OCI-LY1 (cell line): Measurements from ENCODE around the gene DCC.

Experiments used
- H2AFZ ChIP-seq: fragments of 200-600 bp; sonication (generic), shearing (Covaris generic); 2 replicates; pipeline ENCODE4 v1.6.0; 2014; ENCODE audit warnings: antibody characterized with exemption, mild to moderate bottlenecking, low read length
- H3F3A ChIP-seq: fragments of 200-600 bp; sonication (generic), shearing (Covaris generic); 2 replicates; pipeline ENCODE4 v1.6.0; 2014; ENCODE audit warnings: mild to moderate bottlenecking, antibody characterized with exemption, low read length, moderate library complexity; ENCODE audit not compliant: insufficient read depth
- H3K27ac ChIP-seq: fragments of 200-600 bp; sonication (generic); 2 replicates; pipeline ENCODE4 v1.5.1; 2014; ENCODE audit warnings: low read length, mixed run types, mild to moderate bottlenecking, low read depth; ENCODE audit not compliant: poor library complexity, severe bottlenecking
- H3K27me3 ChIP-seq: fragments of 200-600 bp; sonication (generic); 2 replicates; pipeline ENCODE4 v1.6.0; 2014; ENCODE audit warnings: antibody characterized with exemption, mild to moderate bottlenecking, low read length, moderate library complexity; ENCODE audit not compliant: insufficient read depth
- H3K36me3 ChIP-seq: fragments of 200-600 bp; sonication (generic); 2 replicates; pipeline ENCODE4 v1.6.1; 2014; ENCODE audit warnings: mild to moderate bottlenecking, antibody characterized with exemption, low read length, moderate library complexity, mixed read lengths; ENCODE audit not compliant: insufficient read depth
- H3K4me1 ChIP-seq: fragments of 200-600 bp; sonication (generic); 2 replicates; pipeline ENCODE4 v1.5.1; 2014; ENCODE audit warnings: mild to moderate bottlenecking, low read length, moderate library complexity; ENCODE audit not compliant: insufficient read depth, severe bottlenecking
- H3K4me2 ChIP-seq: fragments of 200-600 bp; sonication (generic), shearing (Covaris generic); 2 replicates; pipeline ENCODE4 v1.6.1; 2014; ENCODE audit warnings: low read length
- H3K4me3 ChIP-seq: fragments of 200-600 bp; sonication (generic); 2 replicates; pipeline ENCODE4 v1.5.1; 2014; ENCODE audit warnings: low read length, low read depth, mild to moderate bottlenecking, mixed read lengths; ENCODE audit not compliant: poor library complexity, severe bottlenecking
- H3K79me2 ChIP-seq: fragments of 200-600 bp; shearing (Covaris generic); 2 replicates; pipeline ENCODE4 v1.6.1; 2016; ENCODE audit warnings: mixed run types, low read length, mixed read lengths; ENCODE audit not compliant: insufficient read depth
- H3K9ac ChIP-seq: fragments of 200-600 bp; sonication (generic), shearing (Covaris generic); 2 replicates; pipeline ENCODE4 v1.6.1; 2014; ENCODE audit warnings: mild to moderate bottlenecking, low read length, mixed read lengths
- H3K9me2 ChIP-seq: fragments of 200-600 bp; sonication (generic), shearing (Covaris generic); 2 replicates; pipeline ENCODE4 v1.6.1; 2014; ENCODE audit warnings: low read depth, mild to moderate bottlenecking, low read length, mixed read lengths
- H3K9me3 ChIP-seq: fragments of 200-600 bp; shearing (Covaris generic); 2 replicates; pipeline ENCODE4 v1.6.1; 2014; ENCODE audit warnings: low read length, mixed read lengths
- H4K20me1 ChIP-seq: fragments of 200-600 bp; sonication (generic), shearing (Covaris generic); 2 replicates; pipeline ENCODE4 v1.6.0; 2016; ENCODE audit warnings: mild to moderate bottlenecking, low read length; ENCODE audit not compliant: insufficient read depth
- EZH2 ChIP-seq: fragments of 200-600 bp; sonication (generic), shearing (Covaris generic); IDR thresholded peaks from 2 replicates; pipeline ENCODE4 v1.8.0; 2017; ENCODE audit warnings: borderline replicate concordance, mixed run types, mild to moderate bottlenecking, antibody characterized with exemption, low read length, moderate library complexity, mixed read lengths
- TF ChIP-seq, protein P1 (sequence below): fragments of 200-600 bp; sonication (generic), shearing (Covaris generic); IDR thresholded peaks from 2 replicates; pipeline ENCODE4 v1.5.1; 2017; ENCODE audit warnings: mild to moderate bottlenecking, antibody characterized with exemption, low read length, moderate library complexity, mixed read lengths

DCC gene

GRCh38 chr18:53234610-53235009 lies 894.6 kb downstream of the DCC start:
- Histone ChIP-seq H3K9me2 (no peaks in the 10 kb centered on the region), H3K4me2 (no peak overlapping the region), H3K27ac (no peak overlapping the region), H3K36me3 (no peaks in the 10 kb centered on the region), H3K9ac (no peak overlapping the region), H3K9me3 (no peaks in the 10 kb centered on the region), H3K4me3 (no peak overlapping the region), H4K20me1 (no peaks in the 10 kb centered on the region), H2AFZ (no peak overlapping the region), H3K27me3 (no peaks in the 10 kb centered on the region), H3F3A (no peaks in the 10 kb centered on the region), H3K4me1 (no peaks in the 10 kb centered on the region), H3K79me2 (no peaks in the 10 kb centered on the region)
- TF ChIP-seq EZH2: no peak
- TF ChIP-seq, protein P1, sequence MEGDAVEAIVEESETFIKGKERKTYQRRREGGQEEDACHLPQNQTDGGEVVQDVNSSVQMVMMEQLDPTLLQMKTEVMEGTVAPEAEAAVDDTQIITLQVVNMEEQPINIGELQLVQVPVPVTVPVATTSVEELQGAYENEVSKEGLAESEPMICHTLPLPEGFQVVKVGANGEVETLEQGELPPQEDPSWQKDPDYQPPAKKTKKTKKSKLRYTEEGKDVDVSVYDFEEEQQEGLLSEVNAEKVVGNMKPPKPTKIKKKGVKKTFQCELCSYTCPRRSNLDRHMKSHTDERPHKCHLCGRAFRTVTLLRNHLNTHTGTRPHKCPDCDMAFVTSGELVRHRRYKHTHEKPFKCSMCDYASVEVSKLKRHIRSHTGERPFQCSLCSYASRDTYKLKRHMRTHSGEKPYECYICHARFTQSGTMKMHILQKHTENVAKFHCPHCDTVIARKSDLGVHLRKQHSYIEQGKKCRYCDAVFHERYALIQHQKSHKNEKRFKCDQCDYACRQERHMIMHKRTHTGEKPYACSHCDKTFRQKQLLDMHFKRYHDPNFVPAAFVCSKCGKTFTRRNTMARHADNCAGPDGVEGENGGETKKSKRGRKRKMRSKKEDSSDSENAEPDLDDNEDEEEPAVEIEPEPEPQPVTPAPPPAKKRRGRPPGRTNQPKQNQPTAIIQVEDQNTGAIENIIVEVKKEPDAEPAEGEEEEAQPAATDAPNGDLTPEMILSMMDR: no peak

DNA sequence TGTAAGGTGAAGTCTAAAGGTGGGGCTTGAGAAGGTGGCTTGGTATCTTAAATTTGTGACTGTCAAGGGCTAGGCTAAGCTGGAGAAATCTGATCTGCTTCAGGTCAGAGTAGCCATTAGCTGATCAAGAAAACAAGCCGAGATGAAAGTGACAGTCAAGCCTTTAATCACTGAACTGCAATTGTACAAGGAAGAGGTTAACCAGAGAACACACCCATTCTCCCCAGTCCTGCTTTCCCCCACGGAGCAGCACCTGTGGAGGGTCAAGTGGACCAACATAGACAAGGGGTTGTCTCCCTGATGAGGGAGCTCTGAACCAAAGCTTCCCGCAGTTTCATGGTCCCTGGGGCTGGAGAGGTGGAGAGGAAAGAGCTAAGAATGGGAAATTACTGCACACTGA lies 901.2 kb downstream of the DCC start:
- Histone ChIP-seq H3K9me2 (no peaks in the 10 kb centered on the region), H4K20me1 (no peaks in the 10 kb centered on the region), H3K9ac (no peak overlapping the region), H3K9me3 (no peaks in the 10 kb centered on the region), H3K4me1 (no peaks in the 10 kb centered on the region), H2AFZ (no peak overlapping the region), H3F3A (no peaks in the 10 kb centered on the region), H3K27me3 (no peaks in the 10 kb centered on the region), H3K79me2 (no peaks in the 10 kb centered on the region), H3K36me3 (no peaks in the 10 kb centered on the region), H3K4me3 (no peak overlapping the region), H3K27ac (no peak overlapping the region), H3K4me2 (no peak overlapping the region)
- no peak for TF ChIP-seq EZH2
- TF ChIP-seq, protein P1: no peak

- no peak overlapping the region for H3K4me3 ChIP-seq
- no peaks in the 10 kb centered on the region for H3K9me2 ChIP-seq
- H3K27me3 ChIP-seq: no peaks in the 10 kb centered on the region
- no peak overlapping the region for H3K27ac ChIP-seq
- no peak overlapping the region for H3K9ac ChIP-seq
- H4K20me1 ChIP-seq: no peaks in the 10 kb centered on the region
- TF ChIP-seq, protein P1: no peak
- TF ChIP-seq EZH2: no peak
- H3K36me3 ChIP-seq: no peaks in the 10 kb centered on the region
- H3K9me3 ChIP-seq: no peaks in the 10 kb centered on the region
- no peaks in the 10 kb centered on the region for H3F3A ChIP-seq
- H3K4me2 ChIP-seq: no peak overlapping the region
- H3K4me1 ChIP-seq: no peaks in the 10 kb centered on the region
- no peak overlapping the region for H2AFZ ChIP-seq
- H3K79me2 ChIP-seq: no peaks in the 10 kb centered on the region
Observed at GRCh38 chr18:53253789-53254188, 913.8 kb downstream of the DCC start.
